Fibroblast of skin of left biceps (primary cell): ENCODE data around the gene DUSP23.

ENCODE experiments used
- DNase-seq, 2 experiments: peaks; one replicate each; pipeline ENCODE4 v3.0.0-alpha.2; 2013; ENCODE audit warnings: low read depth in 2 of 2

Gene DUSP23

DNA sequence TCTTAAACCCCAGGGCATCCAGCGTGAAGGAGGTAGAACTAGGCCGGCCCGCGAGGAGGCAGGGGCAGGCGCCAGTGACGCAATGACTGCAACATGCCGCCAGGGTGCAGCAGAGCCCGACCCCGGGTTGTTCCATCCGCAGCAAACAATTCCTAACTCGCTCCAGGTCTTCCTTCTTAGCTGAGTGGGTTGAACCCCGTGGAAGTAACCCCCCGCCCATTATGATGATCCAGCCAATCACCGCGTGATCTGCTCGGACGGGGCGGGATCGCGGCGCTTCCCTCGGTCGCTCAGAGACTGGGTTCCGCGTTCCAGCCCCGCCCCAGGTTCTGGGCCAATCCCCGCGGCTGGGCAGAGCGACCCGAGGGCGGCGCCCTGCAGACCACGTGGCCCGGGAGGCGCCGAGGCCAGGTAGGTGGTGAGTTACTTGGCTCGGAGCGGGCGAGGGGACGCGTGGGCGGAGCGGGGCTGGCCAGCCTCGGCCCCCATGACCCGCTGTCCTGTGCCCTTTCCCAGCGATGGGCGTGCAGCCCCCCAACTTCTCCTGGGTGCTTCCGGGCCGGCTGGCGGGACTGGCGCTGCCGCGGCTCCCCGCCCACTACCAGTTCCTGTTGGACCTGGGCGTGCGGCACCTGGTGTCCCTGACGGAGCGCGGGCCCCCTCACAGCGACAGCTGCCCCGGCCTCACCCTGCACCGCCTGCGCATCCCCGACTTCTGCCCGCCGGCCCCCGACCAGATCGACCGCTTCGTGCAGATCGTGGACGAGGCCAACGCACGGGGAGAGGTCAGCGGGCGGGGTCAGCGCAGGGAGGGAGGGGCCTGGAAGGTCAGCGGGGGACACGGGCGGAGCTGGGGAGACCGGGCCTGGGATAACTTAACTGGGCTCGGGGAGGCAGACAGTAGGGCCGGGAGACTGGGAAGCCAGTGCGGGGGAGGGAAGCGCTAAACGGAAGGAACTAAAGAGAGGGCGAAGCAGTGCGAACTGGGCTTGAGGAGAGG lies at the start of gene DUSP23:
Gene DUSP23 (plus strand): TSS at position 380 of the 1,000 bp plus-strand sequence. CDS start 139 bp downstream, at position 519.
- DNase-seq: peak; percentile 93 to 96

- DNase-seq: no peak
Observed at GRCh38 chr1:159737238-159737916, 43.4 kb upstream of the DUSP23 start.

DNA sequence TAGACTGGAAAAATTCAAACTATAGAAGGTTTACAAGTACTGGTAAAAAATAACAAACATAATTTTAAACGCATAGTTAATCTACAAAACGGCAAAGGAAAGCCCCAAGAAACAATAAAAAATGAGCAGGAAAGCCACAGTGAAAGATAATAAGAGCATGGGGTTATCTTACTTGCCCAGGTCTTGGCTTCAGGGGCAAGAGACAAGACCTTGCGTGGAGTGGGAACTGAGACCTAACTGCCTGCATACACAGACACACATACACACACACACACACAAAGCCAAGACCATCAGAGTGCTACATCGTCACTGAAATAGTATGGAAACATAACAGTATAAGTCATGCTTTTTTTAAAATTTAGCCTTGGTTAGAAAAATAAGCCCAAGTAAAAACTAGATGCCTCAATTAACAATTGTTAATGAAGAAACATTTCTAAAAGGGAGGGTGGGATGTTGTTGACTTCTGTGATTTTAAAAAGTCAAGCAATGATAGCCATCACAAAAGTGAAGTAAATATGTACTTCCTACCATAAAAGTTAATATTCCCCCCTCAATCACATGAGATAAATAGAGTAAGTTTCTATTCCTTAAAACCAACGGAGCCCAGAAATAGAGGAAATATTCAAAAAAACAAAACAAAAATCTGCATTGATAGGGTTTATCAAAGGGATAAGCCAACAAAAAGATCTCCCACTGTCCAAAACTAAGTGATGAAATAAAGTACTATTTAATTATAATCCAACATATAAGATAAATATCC lies 36.9 kb upstream of the DUSP23 start:
- no peak for DNase-seq

- no peak for DNase-seq
Observed at GRCh38 chr1:159746666-159747065, 34.1 kb upstream of the DUSP23 start.

DNA sequence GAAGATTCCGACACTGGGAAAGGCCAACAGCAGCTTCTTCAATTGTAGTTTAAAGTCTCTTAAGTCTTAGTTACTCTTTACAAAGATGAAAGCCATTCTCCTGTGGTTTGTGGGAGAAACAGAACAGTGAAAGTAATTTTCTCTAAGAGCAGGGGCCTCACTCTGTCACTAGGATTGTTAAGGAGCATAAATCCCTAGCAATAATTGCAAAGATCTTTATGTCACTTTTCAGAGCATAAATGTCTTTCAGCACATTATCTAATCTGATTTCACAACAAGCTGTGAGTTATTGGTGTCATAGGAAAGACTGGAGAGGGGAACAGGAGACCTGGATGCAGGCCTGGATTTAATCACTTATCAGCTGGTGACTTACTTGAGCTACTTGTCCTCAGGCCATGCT lies 32.4 kb upstream of the DUSP23 start:
- DNase-seq: no peak

DNA sequence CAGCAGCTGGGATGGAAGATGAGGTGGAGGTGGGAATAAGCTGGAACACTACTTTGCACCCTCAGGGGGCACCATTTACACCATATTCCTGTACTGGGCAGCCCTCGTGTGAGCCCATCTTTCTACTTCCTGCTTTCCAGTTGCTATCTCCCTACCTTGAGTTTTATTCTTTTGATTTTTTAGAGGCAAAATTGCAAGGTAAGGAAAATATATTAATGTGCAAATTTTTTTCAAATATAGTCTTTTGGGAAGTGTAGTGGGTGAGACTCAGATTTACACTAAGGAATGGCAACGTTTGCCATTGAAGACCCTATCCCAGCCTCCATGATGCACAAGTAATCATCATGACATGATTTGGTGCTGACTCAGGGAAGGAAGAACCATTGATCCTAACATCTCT lies 31.1 kb upstream of the DUSP23 start:
- no peak for DNase-seq

- no peak for DNase-seq
Observed at GRCh38 chr1:159750621-159751020, 30.1 kb upstream of the DUSP23 start.

GRCh38 chr1:159751031-159751430 lies 29.7 kb upstream of the DUSP23 start:
- no peak for DNase-seq

DNA sequence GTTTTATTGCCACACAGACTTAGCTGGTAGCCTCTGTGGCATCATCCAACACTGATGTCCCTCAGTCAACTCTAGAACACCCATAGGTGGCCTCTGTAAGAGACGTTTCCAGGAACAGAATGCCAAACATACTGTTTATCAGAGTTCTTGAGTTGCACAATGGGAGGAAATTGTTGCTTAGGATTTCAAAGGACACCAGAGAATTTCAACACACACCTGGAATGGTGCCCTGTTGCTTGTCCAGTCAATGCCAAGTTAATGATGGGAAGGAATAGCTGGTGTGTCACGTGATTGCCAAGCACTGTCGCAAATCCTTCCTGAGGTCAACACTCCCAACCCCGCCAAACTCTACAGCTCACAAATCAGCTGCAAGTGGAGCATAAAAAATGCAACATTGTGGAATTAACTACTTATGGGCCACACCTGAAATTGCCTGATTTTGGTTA lies 28.6 kb upstream of the DUSP23 start:
- DNase-seq: no peak

- DNase-seq: no peak
Observed at GRCh38 chr1:159753386-159753785, 27.4 kb upstream of the DUSP23 start.

- DNase-seq: no peak
Observed at GRCh38 chr1:159755451-159756007, 25.2 kb upstream of the DUSP23 start.

DNA sequence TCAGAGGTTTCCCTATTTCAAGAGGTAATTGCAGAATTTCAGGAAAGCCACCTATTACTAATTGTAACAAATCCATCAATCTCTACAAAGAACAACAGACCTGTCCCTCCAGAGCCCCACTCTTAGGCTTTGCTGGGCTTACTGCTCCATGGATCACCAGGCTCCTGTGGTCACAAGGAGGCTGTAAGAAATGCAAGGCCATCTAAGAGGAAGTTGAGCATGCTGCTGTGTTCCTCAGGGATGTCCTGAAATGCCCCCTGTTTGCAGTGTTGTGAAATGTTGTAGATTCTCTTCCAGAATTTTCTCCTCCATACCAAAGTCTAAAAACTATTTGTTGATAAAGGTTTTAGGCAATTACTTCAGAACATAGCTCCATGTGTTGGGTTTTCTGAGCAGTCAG lies 24.4 kb upstream of the DUSP23 start:
- DNase-seq: no peak

- DNase-seq: no peak
Observed at GRCh38 chr1:159763686-159764085, 17.1 kb upstream of the DUSP23 start.

GRCh38 chr1:159765806-159766205 lies 15.0 kb upstream of the DUSP23 start:
- no peak for DNase-seq

DNA sequence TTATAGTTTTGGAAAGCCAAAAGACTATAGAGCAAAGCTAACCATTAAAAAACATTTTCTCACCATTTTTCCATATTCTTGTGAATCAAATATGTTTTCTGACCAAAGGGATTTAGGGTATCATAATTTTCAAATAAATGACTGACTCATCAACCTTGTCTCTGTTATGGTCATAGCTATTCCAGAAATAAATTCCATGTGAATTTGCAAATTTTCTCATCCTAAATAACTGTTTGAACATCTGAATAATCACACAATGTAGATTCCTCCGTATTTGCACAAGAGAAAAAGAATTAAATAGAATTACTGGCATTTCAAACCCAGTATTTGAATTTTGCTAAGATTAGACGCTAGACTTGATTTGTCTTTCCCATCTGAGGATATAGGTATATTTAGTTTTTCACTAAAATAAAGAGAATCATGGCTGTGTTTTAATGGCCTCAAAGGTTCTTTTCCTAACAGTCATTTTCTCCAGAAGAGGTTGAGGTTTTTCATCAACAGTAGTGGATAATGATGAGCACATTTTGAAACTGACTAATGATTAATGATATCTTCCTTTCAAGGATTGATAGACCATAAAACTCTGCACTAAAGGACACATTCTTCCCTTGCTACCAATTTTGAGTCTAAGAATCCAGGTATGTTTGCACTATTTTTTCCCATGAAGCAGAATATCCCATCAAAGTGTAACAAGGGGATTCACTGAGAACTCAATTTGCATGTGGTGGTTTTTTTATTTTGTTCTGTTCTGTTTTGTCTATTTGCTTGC lies 9.5 kb upstream of the DUSP23 start:
- no peak for DNase-seq

DNA sequence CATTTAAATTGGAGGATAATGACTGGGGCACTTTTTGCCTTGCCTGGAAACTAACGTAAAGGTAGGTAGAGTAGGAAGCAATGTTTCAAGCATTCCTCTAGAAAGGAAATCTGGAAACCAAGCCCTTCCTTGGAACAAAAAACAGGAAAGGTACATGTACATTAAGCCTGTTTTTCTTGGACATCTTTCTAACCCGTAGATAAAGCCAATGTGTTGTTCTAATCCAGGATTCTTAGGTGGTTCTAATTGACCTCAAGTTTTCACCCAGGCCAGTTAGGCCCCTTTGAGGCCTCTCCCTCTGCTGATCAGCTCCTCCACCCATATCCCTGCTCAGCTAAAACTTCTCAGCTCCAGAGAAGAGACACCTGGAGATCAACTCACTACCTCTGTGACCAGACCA lies 6.3 kb upstream of the DUSP23 start:
- no peak for DNase-seq

DNA sequence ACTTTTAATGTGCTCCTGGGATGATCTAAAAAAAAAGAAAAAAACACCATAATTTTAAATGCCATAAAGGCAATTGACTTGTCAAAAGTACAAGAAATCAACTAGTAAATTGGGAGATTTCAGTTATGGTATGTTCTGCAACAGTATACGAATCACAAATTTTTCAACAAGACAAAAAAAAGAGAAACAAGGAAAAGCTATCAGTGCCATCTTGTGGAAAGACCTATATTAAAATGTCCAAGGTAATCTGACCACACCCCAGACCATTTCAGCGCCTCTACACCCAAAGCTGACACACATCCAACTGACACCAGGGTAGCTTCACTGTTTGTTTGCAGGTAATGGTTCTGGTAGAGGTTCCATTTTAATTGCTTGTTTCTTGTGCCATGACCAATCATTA lies 5.0 kb upstream of the DUSP23 start:
- DNase-seq: no peak

GRCh38 chr1:159778266-159778665 lies 2.5 kb upstream of the DUSP23 start:
- no peak for DNase-seq

- DNase-seq: peak in 1 of 2 experiments; percentile 15
Observed at GRCh38 chr1:159779403-159779851, 1.3 kb upstream of the DUSP23 start.

- DNase-seq: no peak
Observed at GRCh38 chr1:159781992-159782391, 1.2 kb downstream of the DUSP23 start.

GRCh38 chr1:159783724-159784123 lies 3.0 kb downstream of the DUSP23 start:
- DNase-seq: peak in 1 of 2 experiments; percentile 9
